Measurements from ENCODE around the gene ASPSCR1. TPM values are rescaled to one million over a fixed set of nuclear protein-coding genes. Genes with fewer than 3 reads are reported as not detected.

ASPSCR1 gene
- total and polyA plus RNA-seq, 2 of the 13 experiments (the other 11 are each of a cell fraction or from before 2014, with no cell fraction given) = 274 to 314 TPM

DNA sequence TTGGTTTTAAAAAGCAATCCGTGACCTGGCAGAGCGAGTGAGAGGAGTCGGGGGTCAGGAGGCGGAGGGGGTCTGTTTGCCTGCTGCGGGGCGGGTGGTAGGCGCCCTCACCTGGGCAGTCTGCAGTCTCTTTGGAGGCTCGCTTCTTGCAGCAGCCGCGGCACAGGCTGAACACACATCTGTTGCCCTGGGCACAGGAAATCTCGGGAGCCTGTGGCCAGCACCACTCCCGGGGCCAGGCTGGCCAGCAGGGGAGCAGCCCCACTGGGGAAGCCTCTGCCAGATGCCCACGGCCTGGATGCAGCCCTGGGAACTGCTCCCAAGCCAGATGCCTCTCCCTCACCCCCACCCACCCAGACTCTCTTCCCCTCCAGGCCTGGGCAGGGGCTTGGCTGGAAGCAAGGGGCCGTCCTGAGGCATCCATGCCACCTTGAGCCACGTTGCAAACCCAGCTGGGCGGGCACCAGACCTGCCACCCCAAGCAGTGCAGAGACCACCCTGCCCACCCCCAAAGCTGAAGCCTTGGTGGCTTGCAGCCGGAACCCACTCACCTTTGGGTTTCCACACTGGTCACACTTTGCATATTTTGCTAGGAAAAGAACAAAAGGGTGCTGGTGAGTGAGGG is 80.9 kb downstream of the ASPSCR1 start (continued):
- TF ChIP-seq U2AF1 (optimal IDR thresholded peaks at IDR 0.05; ENCODE audit: low read depth, low read length) (no peak), KDM2A (CRISPR knock-in tag; IDR thresholded peaks at IDR 0.05; ENCODE audit: borderline replicate concordance, low read depth) (0 out of 2 replicates have a peak, but pooled peaks have one; percentile 13), ZNF747 (CRISPR knock-in tag; IDR thresholded peaks at IDR 0.05; ENCODE audit: borderline replicate concordance) (no peak), ELF3 (CRISPR knock-in tag; IDR thresholded peaks at IDR 0.05) (no peak), ZNF670 (CRISPR knock-in tag; IDR thresholded peaks at IDR 0.05; ENCODE audit: borderline replicate concordance) (no peak), RAD51 (IDR thresholded peaks at IDR 0.05; ENCODE audit: borderline replicate concordance) (no peak), ZNF672 (CRISPR knock-in tag; IDR thresholded peaks at IDR 0.05) (no peak), IRF2 (CRISPR knock-in tag; IDR thresholded peaks at IDR 0.05) (no peak), ZNF468 (CRISPR knock-in tag; IDR thresholded peaks at IDR 0.05) (no peak), AGO1 (IDR thresholded peaks at IDR 0.05; ENCODE audit: low read depth, low read length, poor library complexity, severe bottlenecking) (no peak), CBX1 (IDR thresholded peaks at IDR 0.05; ENCODE audit: low read depth) (no peak), PAWR (CRISPR knock-in tag; IDR thresholded peaks at IDR 0.05; ENCODE audit: borderline replicate concordance) (no peak), BRD4 (CRISPR knock-in tag; IDR thresholded peaks at IDR 0.05) (0 out of 2 replicates have a peak, but pooled peaks have one; percentile 41), AKAP8 (CRISPR knock-in tag; IDR thresholded peaks at IDR 0.05) (no peak), ARHGAP35 (CRISPR knock-in tag; IDR thresholded peaks at IDR 0.05; ENCODE audit: borderline replicate concordance) (no peak), BRCA1 (CRISPR knock-in tag; IDR thresholded peaks at IDR 0.05) (no peak), NONO (IDR thresholded peaks at IDR 0.05) (no peak), NONO (CRISPR knock-in tag; conservative IDR thresholded peaks at IDR 0.05) (no peak), RXRA (CRISPR knock-in tag; IDR thresholded peaks at IDR 0.05) (no peak)
- TF ChIP-seq, protein P1, sequence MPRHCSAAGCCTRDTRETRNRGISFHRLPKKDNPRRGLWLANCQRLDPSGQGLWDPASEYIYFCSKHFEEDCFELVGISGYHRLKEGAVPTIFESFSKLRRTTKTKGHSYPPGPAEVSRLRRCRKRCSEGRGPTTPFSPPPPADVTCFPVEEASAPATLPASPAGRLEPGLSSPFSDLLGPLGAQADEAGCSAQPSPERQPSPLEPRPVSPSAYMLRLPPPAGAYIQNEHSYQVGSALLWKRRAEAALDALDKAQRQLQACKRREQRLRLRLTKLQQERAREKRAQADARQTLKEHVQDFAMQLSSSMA (CRISPR knock-in tag; IDR thresholded peaks at IDR 0.05) = no peak
- TF ChIP-seq, protein P2, sequence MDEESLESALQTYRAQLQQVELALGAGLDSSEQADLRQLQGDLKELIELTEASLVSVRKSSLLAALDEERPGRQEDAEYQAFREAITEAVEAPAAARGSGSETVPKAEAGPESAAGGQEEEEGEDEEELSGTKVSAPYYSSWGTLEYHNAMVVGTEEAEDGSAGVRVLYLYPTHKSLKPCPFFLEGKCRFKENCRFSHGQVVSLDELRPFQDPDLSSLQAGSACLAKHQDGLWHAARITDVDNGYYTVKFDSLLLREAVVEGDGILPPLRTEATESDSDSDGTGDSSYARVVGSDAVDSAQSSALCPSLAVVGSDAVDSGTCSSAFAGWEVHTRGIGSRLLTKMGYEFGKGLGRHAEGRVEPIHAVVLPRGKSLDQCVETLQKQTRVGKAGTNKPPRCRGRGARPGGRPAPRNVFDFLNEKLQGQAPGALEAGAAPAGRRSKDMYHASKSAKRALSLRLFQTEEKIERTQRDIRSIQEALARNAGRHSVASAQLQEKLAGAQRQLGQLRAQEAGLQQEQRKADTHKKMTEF (CRISPR knock-in tag; IDR thresholded peaks at IDR 0.05) = no peak
- TF ChIP-seq, protein P3, sequence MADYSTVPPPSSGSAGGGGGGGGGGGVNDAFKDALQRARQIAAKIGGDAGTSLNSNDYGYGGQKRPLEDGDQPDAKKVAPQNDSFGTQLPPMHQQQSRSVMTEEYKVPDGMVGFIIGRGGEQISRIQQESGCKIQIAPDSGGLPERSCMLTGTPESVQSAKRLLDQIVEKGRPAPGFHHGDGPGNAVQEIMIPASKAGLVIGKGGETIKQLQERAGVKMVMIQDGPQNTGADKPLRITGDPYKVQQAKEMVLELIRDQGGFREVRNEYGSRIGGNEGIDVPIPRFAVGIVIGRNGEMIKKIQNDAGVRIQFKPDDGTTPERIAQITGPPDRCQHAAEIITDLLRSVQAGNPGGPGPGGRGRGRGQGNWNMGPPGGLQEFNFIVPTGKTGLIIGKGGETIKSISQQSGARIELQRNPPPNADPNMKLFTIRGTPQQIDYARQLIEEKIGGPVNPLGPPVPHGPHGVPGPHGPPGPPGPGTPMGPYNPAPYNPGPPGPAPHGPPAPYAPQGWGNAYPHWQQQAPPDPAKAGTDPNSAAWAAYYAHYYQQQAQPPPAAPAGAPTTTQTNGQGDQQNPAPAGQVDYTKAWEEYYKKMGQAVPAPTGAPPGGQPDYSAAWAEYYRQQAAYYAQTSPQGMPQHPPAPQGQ (CRISPR knock-in tag; IDR thresholded peaks at IDR 0.05; ENCODE audit: borderline replicate concordance) = no peak
- TF ChIP-seq, protein P4, sequence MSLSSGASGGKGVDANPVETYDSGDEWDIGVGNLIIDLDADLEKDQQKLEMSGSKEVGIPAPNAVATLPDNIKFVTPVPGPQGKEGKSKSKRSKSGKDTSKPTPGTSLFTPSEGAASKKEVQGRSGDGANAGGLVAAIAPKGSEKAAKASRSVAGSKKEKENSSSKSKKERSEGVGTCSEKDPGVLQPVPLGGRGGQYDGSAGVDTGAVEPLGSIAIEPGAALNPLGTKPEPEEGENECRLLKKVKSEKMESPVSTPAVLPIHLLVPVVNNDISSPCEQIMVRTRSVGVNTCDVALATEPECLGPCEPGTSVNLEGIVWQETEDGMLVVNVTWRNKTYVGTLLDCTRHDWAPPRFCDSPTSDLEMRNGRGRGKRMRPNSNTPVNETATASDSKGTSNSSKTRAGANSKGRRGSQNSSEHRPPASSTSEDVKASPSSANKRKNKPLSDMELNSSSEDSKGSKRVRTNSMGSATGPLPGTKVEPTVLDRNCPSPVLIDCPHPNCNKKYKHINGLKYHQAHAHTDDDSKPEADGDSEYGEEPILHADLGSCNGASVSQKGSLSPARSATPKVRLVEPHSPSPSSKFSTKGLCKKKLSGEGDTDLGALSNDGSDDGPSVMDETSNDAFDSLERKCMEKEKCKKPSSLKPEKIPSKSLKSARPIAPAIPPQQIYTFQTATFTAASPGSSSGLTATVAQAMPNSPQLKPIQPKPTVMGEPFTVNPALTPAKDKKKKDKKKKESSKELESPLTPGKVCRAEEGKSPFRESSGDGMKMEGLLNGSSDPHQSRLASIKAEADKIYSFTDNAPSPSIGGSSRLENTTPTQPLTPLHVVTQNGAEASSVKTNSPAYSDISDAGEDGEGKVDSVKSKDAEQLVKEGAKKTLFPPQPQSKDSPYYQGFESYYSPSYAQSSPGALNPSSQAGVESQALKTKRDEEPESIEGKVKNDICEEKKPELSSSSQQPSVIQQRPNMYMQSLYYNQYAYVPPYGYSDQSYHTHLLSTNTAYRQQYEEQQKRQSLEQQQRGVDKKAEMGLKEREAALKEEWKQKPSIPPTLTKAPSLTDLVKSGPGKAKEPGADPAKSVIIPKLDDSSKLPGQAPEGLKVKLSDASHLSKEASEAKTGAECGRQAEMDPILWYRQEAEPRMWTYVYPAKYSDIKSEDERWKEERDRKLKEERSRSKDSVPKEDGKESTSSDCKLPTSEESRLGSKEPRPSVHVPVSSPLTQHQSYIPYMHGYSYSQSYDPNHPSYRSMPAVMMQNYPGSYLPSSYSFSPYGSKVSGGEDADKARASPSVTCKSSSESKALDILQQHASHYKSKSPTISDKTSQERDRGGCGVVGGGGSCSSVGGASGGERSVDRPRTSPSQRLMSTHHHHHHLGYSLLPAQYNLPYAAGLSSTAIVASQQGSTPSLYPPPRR (CRISPR knock-in tag; IDR thresholded peaks at IDR 0.05; ENCODE audit: borderline replicate concordance) = no peak
